Esophagus squamous epithelium (tissue), 4 donors: ENCODE results near the gene ITK.

Experiments
- POLR2A ChIP-seq, 4 donors: fragments of 450-650 bp; IDR thresholded peaks; one replicate each; pipeline ENCODE4 v1.6.1; 2017; ENCODE audit warnings: antibody characterized with exemption in 4 of 4, mild to moderate bottlenecking in 4 of 4, moderate library complexity in 3 of 4
- TF ChIP-seq, protein P1 (sequence below), 6 experiments: fragments of 450-650 bp in 4 of 6; fragments of 200-600 bp in 2 of 6; sonication (generic) in 2 of 6; IDR thresholded peaks; one replicate each; pipeline ENCODE4 v1.5.1; 2016 to 2019; ENCODE audit warnings: antibody characterized with exemption in 6 of 6, mild to moderate bottlenecking in 4 of 6, moderate library complexity in 4 of 6

DNA sequence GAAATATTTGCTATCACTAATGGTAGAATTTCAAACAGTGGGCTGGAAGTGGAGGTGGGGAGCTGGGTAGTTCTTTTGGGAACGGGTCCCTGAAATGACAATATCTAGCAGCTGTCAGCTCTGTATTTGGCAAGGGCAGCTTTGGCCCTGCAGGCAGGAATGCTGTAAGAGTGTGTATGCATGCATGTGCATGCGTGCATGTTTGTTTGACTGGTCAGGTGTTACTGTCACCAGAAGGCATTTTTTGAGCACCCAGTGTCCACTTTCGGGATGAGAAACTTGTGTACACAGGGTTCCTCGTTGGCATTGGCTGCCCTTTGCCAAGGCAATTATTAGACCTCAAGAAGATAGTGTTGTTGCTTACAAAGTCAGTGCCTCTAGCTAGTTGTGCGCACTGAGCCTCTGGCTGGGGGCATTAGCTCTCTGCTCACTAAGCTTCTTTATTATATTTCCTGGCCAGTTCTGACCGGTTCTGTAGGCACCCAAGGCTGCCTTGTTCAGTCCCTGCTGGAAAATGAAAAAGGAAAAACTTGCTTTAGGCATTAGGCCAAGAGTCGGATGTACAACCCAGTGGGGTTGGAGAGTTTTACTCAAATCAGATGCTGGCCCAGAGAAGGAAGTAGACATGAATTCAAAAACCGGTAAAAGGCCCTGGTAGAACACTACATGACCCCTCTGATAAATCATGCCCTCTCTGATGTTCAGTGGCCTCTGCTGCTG, 87.3 kb downstream of the ITK start:
- TF ChIP-seq, protein P1, sequence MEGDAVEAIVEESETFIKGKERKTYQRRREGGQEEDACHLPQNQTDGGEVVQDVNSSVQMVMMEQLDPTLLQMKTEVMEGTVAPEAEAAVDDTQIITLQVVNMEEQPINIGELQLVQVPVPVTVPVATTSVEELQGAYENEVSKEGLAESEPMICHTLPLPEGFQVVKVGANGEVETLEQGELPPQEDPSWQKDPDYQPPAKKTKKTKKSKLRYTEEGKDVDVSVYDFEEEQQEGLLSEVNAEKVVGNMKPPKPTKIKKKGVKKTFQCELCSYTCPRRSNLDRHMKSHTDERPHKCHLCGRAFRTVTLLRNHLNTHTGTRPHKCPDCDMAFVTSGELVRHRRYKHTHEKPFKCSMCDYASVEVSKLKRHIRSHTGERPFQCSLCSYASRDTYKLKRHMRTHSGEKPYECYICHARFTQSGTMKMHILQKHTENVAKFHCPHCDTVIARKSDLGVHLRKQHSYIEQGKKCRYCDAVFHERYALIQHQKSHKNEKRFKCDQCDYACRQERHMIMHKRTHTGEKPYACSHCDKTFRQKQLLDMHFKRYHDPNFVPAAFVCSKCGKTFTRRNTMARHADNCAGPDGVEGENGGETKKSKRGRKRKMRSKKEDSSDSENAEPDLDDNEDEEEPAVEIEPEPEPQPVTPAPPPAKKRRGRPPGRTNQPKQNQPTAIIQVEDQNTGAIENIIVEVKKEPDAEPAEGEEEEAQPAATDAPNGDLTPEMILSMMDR (IDR thresholded peaks at IDR 0.05): no peak
- TF ChIP-seq POLR2A (IDR thresholded peaks at IDR 0.05): no peak
